Measurements from ENCODE around the gene CDK8.

DNA sequence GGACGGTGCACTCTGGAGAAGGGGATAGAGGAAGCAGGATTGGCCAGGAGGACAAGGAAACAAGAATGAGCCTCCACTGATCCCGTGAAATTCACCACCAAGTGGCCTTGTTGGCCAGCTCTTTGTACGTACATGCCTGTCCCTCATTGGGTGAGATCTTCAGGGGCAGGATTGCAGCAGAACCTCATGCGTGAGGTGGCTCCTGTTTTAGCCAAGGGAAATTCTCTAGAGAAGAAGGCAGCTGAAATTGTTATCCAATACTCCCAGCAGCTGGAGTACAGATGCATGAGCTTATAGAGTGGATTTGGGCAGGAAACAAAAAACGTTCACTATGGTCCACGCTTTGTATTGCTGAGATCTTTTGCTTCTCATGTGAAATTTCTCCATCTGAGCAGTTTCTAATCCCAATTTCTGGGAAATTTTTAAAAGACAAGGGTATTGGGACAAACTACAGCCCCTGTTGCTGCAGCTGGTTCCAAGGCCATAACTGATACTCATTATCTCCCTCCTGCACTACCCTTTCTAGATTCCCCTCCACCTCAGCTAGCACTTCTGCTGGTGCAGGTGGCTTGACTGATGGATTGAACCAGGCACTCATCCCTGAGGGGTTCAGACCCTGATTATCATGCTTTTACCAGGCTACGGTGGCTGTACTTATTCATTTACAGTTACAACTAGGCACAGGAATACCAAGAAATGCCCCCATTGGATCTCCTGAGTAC lies 27.9 kb upstream of the CDK8 start:
- TF ChIP-seq CTCF (IDR thresholded peaks at IDR 0.05) = no peak
- no peak for TF ChIP-seq POLR2A (IDR thresholded peaks at IDR 0.05)
